CD4-positive, alpha-beta T cell treated with Interferon alpha-2 for 1 hour (primary cell): Measurements from ENCODE around the gene CTNNA2.

Experiments
- DNase-seq, 2 donors: peaks; one replicate each; pipeline ENCODE4 v3.0.0-alpha.2; 2020 to 2022

The CTNNA2 gene

GRCh38 chr2:80438686-80439085 is 925.8 kb downstream of the CTNNA2 start:
- DNase-seq: no peak

GRCh38 chr2:80454628-80455027 is 941.8 kb downstream of the CTNNA2 start:
- DNase-seq: no peak

- no peak for DNase-seq
Observed at GRCh38 chr2:80459028-80459427, 946.2 kb downstream of the CTNNA2 start.

GRCh38 chr2:80461505-80462197 is 948.8 kb downstream of the CTNNA2 start:
- DNase-seq: no peak

- no peak for DNase-seq
Observed at GRCh38 chr2:80462654-80463053, 949.8 kb downstream of the CTNNA2 start.

- DNase-seq: no peak
Observed at GRCh38 chr2:80464275-80464674, 951.4 kb downstream of the CTNNA2 start.

- no peak for DNase-seq
Observed at GRCh38 chr2:80467262-80467811, 954.5 kb downstream of the CTNNA2 start.

GRCh38 chr2:80469428-80469827 is 956.6 kb downstream of the CTNNA2 start:
- no peak for DNase-seq

GRCh38 chr2:80473069-80473468 is 960.2 kb downstream of the CTNNA2 start:
- no peak for DNase-seq

GRCh38 chr2:80473796-80474195 is 960.9 kb downstream of the CTNNA2 start:
- DNase-seq: no peak

- no peak for DNase-seq
Observed at GRCh38 chr2:80475970-80476369, 963.1 kb downstream of the CTNNA2 start.

GRCh38 chr2:80476535-80477117 is 963.8 kb downstream of the CTNNA2 start:
- no peak for DNase-seq

GRCh38 chr2:80482276-80482675 is 969.4 kb downstream of the CTNNA2 start:
- DNase-seq: no peak

- DNase-seq: no peak
Observed at GRCh38 chr2:80489717-80490116, 976.9 kb downstream of the CTNNA2 start.

- no peak for DNase-seq
Observed at GRCh38 chr2:80490964-80491363, 978.1 kb downstream of the CTNNA2 start.

- no peak for DNase-seq
Observed at GRCh38 chr2:80496346-80496745, 983.5 kb downstream of the CTNNA2 start.

GRCh38 chr2:80496775-80497174 is 983.9 kb downstream of the CTNNA2 start:
- no peak for DNase-seq

GRCh38 chr2:80499095-80499494 is 986.2 kb downstream of the CTNNA2 start:
- no peak for DNase-seq

- DNase-seq: no peak
Observed at GRCh38 chr2:80501874-80502624, 989.2 kb downstream of the CTNNA2 start.

GRCh38 chr2:80506563-80506962 is 993.7 kb downstream of the CTNNA2 start:
- no peak for DNase-seq

- DNase-seq: no peak
Observed at GRCh38 chr2:80510716-80511115, 997.9 kb downstream of the CTNNA2 start.

GRCh38 chr2:80515964-80516363 is 1003.1 kb downstream of the CTNNA2 start:
- DNase-seq: no peak

- DNase-seq: no peak
Observed at GRCh38 chr2:80517316-80517715, 1004.5 kb downstream of the CTNNA2 start.

GRCh38 chr2:80519121-80519643 is 1006.3 kb downstream of the CTNNA2 start:
- DNase-seq: no peak
